Spleen (tissue), 7 donors: Measurements from ENCODE around the gene PGAM1.

Source experiments
- CTCF ChIP-seq, 11 experiments: fragments of 200-600 bp in 7 of 11; fragments of 450-650 bp in 4 of 11; sonication (generic) in 4 of 11; IDR thresholded peaks in 8 of 11; conservative IDR thresholded peaks in 3 of 11; 1 replicate in 7 of 11; 2 replicates in 4 of 11; pipeline versions ENCODE4 v1.4.0 to v1.8.0; 2016 to 2021; ENCODE audit warnings: antibody characterized with exemption in 11 of 11, inconsistent platforms in 4 of 11, mild to moderate bottlenecking in 1 of 11
- POLR2A ChIP-seq, 3 donors: fragments of 450-650 bp; IDR thresholded peaks; one replicate each; pipeline ENCODE4 v1.5.1; 2017; ENCODE audit warnings: antibody characterized with exemption in 3 of 3, mild to moderate bottlenecking in 1 of 3
- POLR2AphosphoS5 ChIP-seq, 3 donors: sonication (generic); formaldehyde crosslinking; IDR thresholded peaks; one replicate each; pipeline ENCODE4 v1.5.1; 2017; ENCODE audit warnings: antibody characterized with exemption in 3 of 3
- donor health status: DM: no; HTN: no; CAD: no; lungs with moderate emphysema.
- donor health status: DM: no; HTN: no; CAD: no.
- donor health status: DM: no; HTN: no; CAD: no.

DNA sequence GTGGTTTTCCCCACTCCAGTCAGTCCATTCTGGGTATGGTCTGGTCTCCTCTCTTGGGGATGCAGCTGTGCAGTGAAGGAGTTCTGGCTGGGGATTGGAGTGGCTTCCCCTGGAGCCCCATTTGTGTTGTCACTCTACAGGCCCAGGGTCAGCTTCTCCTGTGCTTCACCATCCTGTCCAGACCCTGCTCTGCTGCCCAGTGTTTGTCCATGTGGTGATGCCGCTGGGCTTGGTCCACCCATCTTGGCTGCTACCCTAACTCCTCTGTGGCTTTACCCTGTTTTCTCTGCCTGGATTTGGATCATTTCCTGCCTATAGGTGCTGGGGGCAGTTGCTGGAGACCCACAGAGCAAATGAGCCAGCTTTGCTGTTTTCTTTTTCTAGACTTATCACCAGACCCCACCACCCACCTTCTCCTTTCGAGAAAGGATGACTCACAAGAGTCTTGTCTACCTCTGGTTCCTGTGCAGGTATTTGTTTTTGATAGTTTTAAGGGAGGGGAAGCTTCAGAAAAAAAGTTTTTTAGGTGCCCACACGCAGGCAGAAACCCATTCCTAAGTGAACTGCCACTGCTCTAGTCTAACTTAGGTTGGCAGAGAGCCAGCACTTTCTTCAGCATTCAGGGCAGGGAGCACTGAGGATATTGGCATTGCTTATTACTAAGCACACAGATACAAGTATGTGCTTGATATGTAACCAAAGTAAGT, 28.5 kb downstream of the PGAM1 start:
- TF ChIP-seq POLR2A (IDR thresholded peaks at IDR 0.05) (no peak), CTCF (IDR thresholded peaks at IDR 0.05 in 8 of 11, conservative IDR thresholded peaks at IDR 0.05 in 3 of 11) (no peak), POLR2AphosphoS5 (IDR thresholded peaks at IDR 0.05) (no peak)
